Activated naive CD4-positive, alpha-beta T cell treated with anti-CD3 and anti-CD28 coated beads for 36 hours (primary cell): Measurements from ENCODE around the gene OR13J1. TPM values are rescaled to one million over a fixed set of nuclear protein-coding genes. Genes with fewer than 3 reads are reported as not detected.

Experiments
- CTCF ChIA-PET: fragments of 350-600 bp; sonication (Branson Sonifier 250); formaldehyde crosslinking; loops from one replicate; lab custom pipeline; 2021; ENCODE audit warnings: antibody characterized with exemption; lab: Charles Lee
- DNase-seq: peaks from one replicate; pipeline ENCODE4 v3.0.0-alpha.2; 2020
- H3K27ac Mint-ChIP-seq: one replicate; pipeline ENCODE4 v1.8.0; 2021; ENCODE audit warnings: mild to moderate bottlenecking, mixed read lengths
- H3K27me3 Mint-ChIP-seq: one replicate; pipeline ENCODE4 v1.8.0; 2021; ENCODE audit warnings: low read depth, mixed read lengths
- H3K36me3 Mint-ChIP-seq: one replicate; pipeline ENCODE4 v1.8.0; 2021; ENCODE audit warnings: low read depth, mixed read lengths
- H3K4me1 Mint-ChIP-seq: one replicate; pipeline ENCODE4 v1.8.0; 2021; ENCODE audit warnings: low read depth, mixed read lengths
- H3K4me3 Mint-ChIP-seq: one replicate; pipeline ENCODE4 v1.8.0; 2021; ENCODE audit warnings: mild to moderate bottlenecking, moderate library complexity, mixed read lengths
- H3K9me3 Mint-ChIP-seq: one replicate; pipeline ENCODE4 v1.8.0; 2021; ENCODE audit warnings: mixed read lengths
- intact Hi-C: fragments of 100-400 bp; cut with micrococcal nuclease; formaldehyde crosslinking; loops from one replicate; pipeline ENCODE4 v1.15.1; 2023
- total RNA-seq, 2 experiments: library from RNA; stranded (reverse); gene quantifications; one replicate each; pipeline ENCODE4 v1.2.3, GENCODE V29; 2021

Gene OR13J1
- total RNA-seq, 2 experiments from 2014 or later, result not detected

DNA sequence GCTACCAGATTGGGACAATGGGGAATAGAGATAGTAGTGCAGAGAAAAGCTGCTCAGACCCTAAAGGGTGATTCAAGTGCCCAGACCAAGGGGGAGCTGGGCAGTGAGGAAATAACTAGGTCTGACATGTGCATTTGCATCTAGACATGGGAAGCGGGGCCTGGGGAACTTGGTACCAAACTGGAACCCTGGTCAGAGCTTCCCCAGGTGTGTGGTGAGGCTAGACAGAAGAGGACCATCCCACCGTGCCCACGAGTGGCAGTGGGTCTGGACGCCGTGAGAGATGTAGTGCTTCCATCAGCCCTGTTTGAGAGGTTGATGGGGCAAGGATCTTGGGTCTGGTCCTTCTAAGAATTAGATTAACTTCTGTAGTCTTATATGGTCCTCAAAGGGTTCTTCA lies 33.6 kb downstream of the OR13J1 start:
- intact Hi-C loops, result no loop called here
- Mint-ChIP-seq H3K4me3 (no peak overlapping the region), H3K36me3 (no peaks in the 10 kb centered on the region), H3K27ac (no peak overlapping the region), H3K4me1 (no peaks in the 10 kb centered on the region), H3K9me3 (no peaks in the 10 kb centered on the region), H3K27me3 (no peaks in the 10 kb centered on the region)
- no peak for DNase-seq
- CTCF ChIA-PET, result interaction anchor here (1.0 to 3.1 kb wide), 5 partner anchors 11 to 102 kb away, joined by 3 to 11 read pairs (median 4); no protein-coding TSS in a partner anchor

DNA sequence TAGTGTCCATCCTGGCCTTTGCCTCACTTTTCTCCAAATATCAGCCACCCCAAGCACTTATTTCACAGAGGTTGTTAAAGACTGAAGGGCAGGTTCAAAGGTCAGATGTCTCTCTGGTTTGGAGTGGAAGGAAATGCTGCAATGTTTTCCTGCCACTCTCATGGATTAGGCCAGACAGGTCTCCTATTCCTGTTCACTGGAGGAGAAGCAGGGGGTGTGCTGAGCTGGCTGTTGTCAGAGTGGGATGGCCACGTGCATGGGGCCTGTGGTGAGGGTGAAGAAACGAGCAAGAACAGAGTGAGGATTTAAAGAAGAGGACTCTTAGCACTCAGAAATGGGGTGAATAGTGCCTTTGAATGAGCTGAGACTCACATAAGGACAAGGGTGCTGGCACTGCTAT lies 34.4 kb downstream of the OR13J1 start:
- H3K36me3 Mint-ChIP-seq, result no peaks in the 10 kb centered on the region
- H3K27ac Mint-ChIP-seq, result no peak overlapping the region

GRCh38 chr9:35835216-35835632 lies 35.0 kb downstream of the OR13J1 start:
- H3K4me1 Mint-ChIP-seq, result peaks cover 5% of the 10 kb centered on the region
- no peaks in the 10 kb centered on the region for H3K9me3 Mint-ChIP-seq
- DNase-seq, result peak; percentile 41
- intact Hi-C loops, result no loop called here
- no peak overlapping the region for H3K27ac Mint-ChIP-seq
- no peaks in the 10 kb centered on the region for H3K27me3 Mint-ChIP-seq
- CTCF ChIA-PET, result interaction anchor here (0.7 to 3.1 kb wide), 5 partner anchors 9 to 78 kb away, joined by 3 to 11 read pairs (median 4); no protein-coding TSS in a partner anchor
- H3K4me3 Mint-ChIP-seq, result no peak overlapping the region
- H3K36me3 Mint-ChIP-seq, result no peaks in the 10 kb centered on the region

More for the DNA sequence above, 34.4 kb downstream of the OR13J1 start:
- Mint-ChIP-seq H3K4me1 (peaks cover 3% of the 10 kb centered on the region), H3K27me3 (no peaks in the 10 kb centered on the region), H3K9me3 (no peaks in the 10 kb centered on the region), H3K4me3 (no peak overlapping the region)
- DNase-seq, result no peak
- intact Hi-C loops, result no loop called here
- CTCF ChIA-PET, result interaction anchor here (0.7 to 3.1 kb wide), 6 partner anchors 10 to 79 kb away, joined by 3 to 11 read pairs (median 4); no protein-coding TSS in a partner anchor

DNA sequence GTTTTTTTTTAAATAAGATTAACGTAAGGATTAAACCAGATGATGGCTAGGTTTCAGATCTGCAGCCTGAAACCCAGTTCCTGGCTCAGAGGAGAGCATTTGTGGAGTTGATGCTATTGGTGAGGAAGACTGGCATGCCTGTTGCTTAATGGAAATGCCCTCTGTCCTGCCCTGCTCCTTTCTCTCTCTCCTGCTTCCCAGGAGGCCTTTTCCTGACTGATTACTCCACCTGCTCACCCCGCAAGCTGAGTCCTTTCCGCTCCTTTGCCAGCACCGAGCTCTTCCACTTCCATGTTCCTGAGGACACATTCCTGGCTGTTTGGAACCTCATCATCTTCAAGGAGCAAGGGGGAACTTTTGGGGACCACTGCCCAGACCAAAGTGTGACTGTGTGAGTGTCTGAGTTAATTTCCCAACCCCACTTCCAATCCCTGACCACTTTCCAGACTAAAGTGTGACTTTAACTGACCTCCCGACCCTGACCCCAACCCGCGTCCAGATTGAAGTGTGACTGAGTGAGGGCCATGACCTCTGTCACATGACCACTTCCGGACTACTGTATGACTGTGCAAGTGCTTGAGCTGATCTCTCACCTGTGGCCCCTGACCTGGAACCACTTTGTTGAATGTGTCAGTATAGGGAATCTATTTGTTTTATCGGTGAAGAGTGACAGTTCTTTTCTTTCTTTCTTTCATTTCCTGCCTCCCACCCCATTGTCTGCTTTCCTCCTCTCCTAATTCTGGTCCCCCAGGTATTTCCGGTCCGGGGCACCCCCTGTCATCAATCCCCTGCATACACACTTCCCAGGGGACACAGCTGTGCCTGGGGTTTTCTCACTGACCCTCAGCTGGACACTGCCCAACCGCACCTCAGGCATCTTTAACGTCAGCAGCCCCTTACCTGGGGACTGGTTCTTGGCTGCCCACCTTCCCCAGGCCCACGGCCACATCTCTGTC lies 35.7 kb downstream of the OR13J1 start:
- H3K36me3 Mint-ChIP-seq, result no peaks in the 10 kb centered on the region
- intact Hi-C loops, result no loop called here
- H3K9me3 Mint-ChIP-seq, result no peaks in the 10 kb centered on the region
- H3K27me3 Mint-ChIP-seq, result no peaks in the 10 kb centered on the region
- CTCF ChIA-PET, result interaction anchor here (0.7 to 3.1 kb wide), 7 partner anchors 8 to 45 kb away, joined by 3 to 11 read pairs (median 4); no protein-coding TSS in a partner anchor
- no peak overlapping the region for H3K4me3 Mint-ChIP-seq
- DNase-seq, result no peak
- H3K27ac Mint-ChIP-seq, result no peak overlapping the region
- peaks cover 11% of the 10 kb centered on the region for H3K4me1 Mint-ChIP-seq

DNA sequence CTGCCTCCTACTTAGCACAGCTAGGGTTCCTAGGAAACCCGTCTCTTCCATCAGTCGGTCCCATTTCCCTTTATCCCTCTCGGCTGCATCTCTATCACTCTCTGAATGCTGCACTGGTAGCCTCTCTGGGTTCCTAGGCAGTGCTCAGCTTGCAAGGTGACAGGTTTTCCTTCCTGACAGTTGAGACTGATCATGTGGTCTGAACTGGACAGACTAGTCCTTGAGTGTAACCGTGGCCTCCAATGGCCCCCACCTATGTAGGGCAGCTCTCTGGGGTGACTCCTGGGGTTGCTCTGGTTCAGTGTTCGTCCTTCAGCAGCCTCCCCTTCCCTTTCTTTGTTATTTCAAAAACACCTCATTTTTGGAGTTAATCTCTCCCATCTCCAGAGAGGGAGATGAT lies 37.4 kb downstream of the OR13J1 start:
- Mint-ChIP-seq H3K27ac (no peak overlapping the region), H3K4me1 (peaks cover 21% of the 10 kb centered on the region)
- CTCF ChIA-PET, result interaction anchor here (0.6 kb wide), 1 partner anchor 42 kb away, joined by 3 read pairs; no protein-coding TSS in a partner anchor

GRCh38 chr9:35831040-35831439 lies 39.2 kb downstream of the OR13J1 start:
- no peak for DNase-seq
- CTCF ChIA-PET, result interaction anchor here (1.0 to 1.1 kb wide), 2 partner anchors 14 to 32 kb away, joined by 4 read pairs; no protein-coding TSS in a partner anchor
- peaks cover 23% of the 10 kb centered on the region for H3K4me1 Mint-ChIP-seq
- peaks cover 2% of the 10 kb centered on the region for H3K27me3 Mint-ChIP-seq
- H3K36me3 Mint-ChIP-seq, result no peaks in the 10 kb centered on the region
- no peak overlapping the region for H3K4me3 Mint-ChIP-seq
- intact Hi-C loops, result no loop called here
- no peaks in the 10 kb centered on the region for H3K9me3 Mint-ChIP-seq
- H3K27ac Mint-ChIP-seq, result no peak overlapping the region

More for the DNA sequence above, 37.4 kb downstream of the OR13J1 start:
- Mint-ChIP-seq H3K27me3 (peaks cover 2% of the 10 kb centered on the region), H3K36me3 (no peaks in the 10 kb centered on the region), H3K4me3 (no peak overlapping the region), H3K9me3 (no peaks in the 10 kb centered on the region)
- no peak for DNase-seq
- intact Hi-C loops, result no loop called here

GRCh38 chr9:35829764-35830096 lies 40.5 kb downstream of the OR13J1 start:
- CTCF ChIA-PET, result no interaction called here
- intact Hi-C loops, result loop anchor here (2.0 to 5.0 kb wide), 3 partner anchors 73 to 712 kb away; partner anchors contain the start of genes ATOSB and RECK
- Mint-ChIP-seq H3K4me1 (peaks cover 24% of the 10 kb centered on the region), H3K9me3 (no peaks in the 10 kb centered on the region), H3K27me3 (peaks cover 2% of the 10 kb centered on the region), H3K36me3 (no peaks in the 10 kb centered on the region), H3K27ac (no peak overlapping the region), H3K4me3 (peak overlapping the region; percentile 82)
- no peak for DNase-seq

DNA sequence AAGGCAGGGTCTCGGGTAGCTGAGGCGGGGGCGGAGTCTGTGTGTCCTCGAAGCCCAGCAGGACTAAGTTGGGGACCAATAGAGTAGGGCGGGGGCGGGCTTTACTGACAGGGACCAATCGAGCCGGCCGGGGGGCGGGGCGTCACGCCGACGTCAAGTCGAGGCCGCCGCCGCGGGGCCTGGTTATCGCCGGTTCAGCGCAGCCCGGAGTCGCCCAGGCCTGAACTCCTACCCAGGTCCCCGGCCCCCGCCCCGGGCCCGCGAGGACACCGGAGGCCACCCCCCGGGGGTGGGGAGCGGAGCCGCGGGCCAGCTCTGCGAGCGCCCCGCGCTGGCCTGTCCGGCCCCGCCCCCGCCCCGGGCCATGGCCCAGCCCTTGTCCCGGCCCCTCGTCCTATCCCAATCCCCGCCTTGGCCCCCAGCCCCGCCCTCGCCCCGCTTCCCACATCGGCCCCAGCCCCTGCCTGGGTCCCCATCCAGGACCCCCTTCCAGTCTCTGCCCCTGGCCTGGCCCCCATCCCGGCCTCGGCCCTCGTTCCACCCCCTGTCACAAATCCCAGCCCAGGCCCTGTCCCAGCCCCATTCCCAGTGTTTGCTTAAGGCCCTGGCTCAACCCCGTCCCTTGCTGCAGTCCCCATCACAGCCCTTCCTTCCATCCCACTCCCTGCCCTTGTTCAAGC lies 41.0 kb downstream of the OR13J1 start, which contains the start of gene TMEM8B:
Gene TMEM8B, plus strand, starts transcription at position 145 of the 680 bp plus-strand sequence. Its CDS starts 220 bp downstream, at position 365.
- CTCF ChIA-PET, result interaction anchor here (1.0 to 2.2 kb wide), 3 partner anchors 15 to 53 kb away, joined by 3 to 11 read pairs (median 8); no protein-coding TSS in a partner anchor
- intact Hi-C loops, result loop anchor here (2.0 to 5.0 kb wide), 3 partner anchors 72 to 712 kb away; partner anchors contain the start of genes ATOSB and RECK
- H3K9me3 Mint-ChIP-seq, result no peaks in the 10 kb centered on the region
- no peaks in the 10 kb centered on the region for H3K36me3 Mint-ChIP-seq
- peak within 1 kb of the TSS; percentile 59 for H3K27ac Mint-ChIP-seq
- H3K27me3 Mint-ChIP-seq, result peaks cover 2% of the 10 kb centered on the region
- peak within 1 kb of the TSS; percentile 89 for H3K4me3 Mint-ChIP-seq
- peak; percentile 96 for DNase-seq
- peaks cover 24% of the 10 kb centered on the region for H3K4me1 Mint-ChIP-seq

DNA sequence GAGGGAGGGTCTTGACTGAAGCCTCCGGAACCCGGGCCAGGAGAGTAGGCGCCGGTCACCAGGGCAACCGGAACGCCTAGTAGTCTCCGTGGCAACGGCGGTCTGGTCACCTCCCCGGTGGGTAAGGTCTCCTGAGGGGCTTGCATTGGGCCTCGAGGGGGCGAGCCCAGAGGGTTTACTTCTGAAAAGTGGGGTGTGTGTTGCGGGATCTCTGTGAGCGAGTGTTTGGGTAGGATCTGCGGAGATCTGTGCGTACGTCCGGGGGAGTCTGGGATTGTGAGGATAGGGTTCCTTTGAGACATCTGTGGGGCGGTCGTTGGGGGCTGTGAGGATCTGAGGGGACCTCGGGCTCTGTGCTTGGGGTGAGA lies 41.5 kb downstream of the OR13J1 start, which contains the start of gene FAM221B:
Gene FAM221B, minus strand, starts transcription at position 17 of the 368 bp plus-strand sequence. CDS start 2,571 bp downstream, outside the sequence.
- intact Hi-C loops, result loop anchor here (2.0 to 5.0 kb wide), 3 partner anchors 72 to 711 kb away; partner anchors contain the start of genes ATOSB and RECK
- H3K36me3 Mint-ChIP-seq, result no peaks in the 10 kb centered on the region
- H3K27me3 Mint-ChIP-seq, result peaks cover 2% of the 10 kb centered on the region
- H3K27ac Mint-ChIP-seq, result peak within 1 kb of the TSS; percentile 59
- H3K9me3 Mint-ChIP-seq, result no peaks in the 10 kb centered on the region
- H3K4me3 Mint-ChIP-seq, result peak within 1 kb of the TSS; percentile 89
- CTCF ChIA-PET, result interaction anchor here (1.0 to 2.2 kb wide), 3 partner anchors 15 to 54 kb away, joined by 3 to 11 read pairs (median 8); no protein-coding TSS in a partner anchor
- H3K4me1 Mint-ChIP-seq, result peaks cover 24% of the 10 kb centered on the region
- peak; percentile 35 for DNase-seq

DNA sequence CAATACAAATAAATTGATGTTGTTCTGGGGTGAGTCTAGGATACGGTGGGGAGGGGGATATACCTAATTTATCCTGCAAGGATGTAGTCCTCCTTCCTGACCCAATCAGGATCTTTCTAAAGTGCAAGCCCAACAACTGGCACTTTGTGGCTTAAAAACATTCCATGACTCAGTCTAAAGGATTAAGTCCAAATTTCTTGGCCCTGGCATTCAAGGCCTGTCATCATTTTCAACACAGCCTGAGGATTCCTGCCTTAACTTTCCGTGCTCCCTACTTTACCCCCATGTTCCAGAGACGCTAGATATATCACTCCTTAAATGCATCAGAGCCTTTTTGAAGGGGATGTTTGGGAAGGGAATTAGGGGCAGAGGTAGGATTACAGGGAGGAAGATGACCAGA lies 42.7 kb downstream of the OR13J1 start:
- intact Hi-C loops, result loop anchor here (5.0 kb wide), 2 partner anchors 210 to 710 kb away; partner anchors contain the start of genes ATOSB and RECK
- H3K27me3 Mint-ChIP-seq, result peaks cover 2% of the 10 kb centered on the region
- H3K9me3 Mint-ChIP-seq, result no peaks in the 10 kb centered on the region
- no peak for DNase-seq
- peaks cover 24% of the 10 kb centered on the region for H3K4me1 Mint-ChIP-seq
- H3K27ac Mint-ChIP-seq, result no peak overlapping the region
- H3K4me3 Mint-ChIP-seq, result peak overlapping the region; percentile 9
- CTCF ChIA-PET, result interaction anchor here (1.4 to 2.5 kb wide), 5 partner anchors 19 to 79 kb away, joined by 4 to 14 read pairs (median 8); no protein-coding TSS in a partner anchor
- H3K36me3 Mint-ChIP-seq, result no peaks in the 10 kb centered on the region

GRCh38 chr9:35826071-35826701 lies 44.0 kb downstream of the OR13J1 start:
- intact Hi-C loops, result loop anchor here (1.0 to 5.0 kb wide), 8 partner anchors 11 to 709 kb away; partner anchors contain the start of genes ATOSB, CREB3, HINT2 and RECK
- Mint-ChIP-seq H3K4me1 (peaks cover 24% of the 10 kb centered on the region), H3K27ac (no peak overlapping the region), H3K36me3 (no peaks in the 10 kb centered on the region), H3K9me3 (no peaks in the 10 kb centered on the region), H3K4me3 (peak overlapping the region; percentile 10), H3K27me3 (peaks cover 2% of the 10 kb centered on the region)
- CTCF ChIA-PET, result interaction anchor here (0.6 to 2.5 kb wide), 35 partner anchors 8 to 210 kb away, joined by 3 to 33 read pairs (median 4); partner anchors contain the start of genes HINT2 and SPAG8
- DNase-seq, result peak; percentile 55
